ENCODE measurements around the gene KREMEN2. TPM values are rescaled to one million over a fixed set of nuclear protein-coding genes. Genes with fewer than 3 reads are reported as not detected.

The KREMEN2 gene
- total and polyA plus RNA-seq, 2 of the 13 experiments (the other 11 are each of a cell fraction or from before 2014, with no cell fraction given), result 0.48 to 1.2 TPM

- TF ChIP-seq CREB3 (CRISPR knock-in tag; IDR thresholded peaks at IDR 0.05) (no peak), RARG (CRISPR knock-in tag; IDR thresholded peaks at IDR 0.05; ENCODE audit: low read depth) (no peak), FOXK1 (CRISPR knock-in tag; IDR thresholded peaks at IDR 0.05; ENCODE audit: borderline replicate concordance, low read depth) (no peak), TBX3 (IDR thresholded peaks at IDR 0.05; ENCODE audit: borderline replicate concordance) (no peak), FLYWCH1 (CRISPR knock-in tag; IDR thresholded peaks at IDR 0.05) (no peak), MTF1 (CRISPR knock-in tag; IDR thresholded peaks at IDR 0.05) (no peak), FOXJ3 (CRISPR knock-in tag; IDR thresholded peaks at IDR 0.05; ENCODE audit: borderline replicate concordance) (no peak), ZBTB2 (CRISPR knock-in tag; IDR thresholded peaks at IDR 0.05; ENCODE audit: low read depth) (no peak), ZUFSP (CRISPR knock-in tag; IDR thresholded peaks at IDR 0.05; ENCODE audit: borderline replicate concordance) (no peak), MLX (CRISPR knock-in tag; IDR thresholded peaks at IDR 0.05) (no peak), ZNF530 (CRISPR knock-in tag; IDR thresholded peaks at IDR 0.05; ENCODE audit: low read depth) (no peak), ZNF33A (CRISPR knock-in tag; IDR thresholded peaks at IDR 0.05; ENCODE audit: borderline replicate concordance) (no peak), PHF8 (CRISPR knock-in tag; IDR thresholded peaks at IDR 0.05) (no peak), SATB2 (CRISPR knock-in tag; IDR thresholded peaks at IDR 0.05) (no peak), NR3C1 (CRISPR knock-in tag; IDR thresholded peaks at IDR 0.05) (no peak), ZFP90 (CRISPR knock-in tag; IDR thresholded peaks at IDR 0.05; ENCODE audit: borderline replicate concordance) (no peak), HOXD1 (CRISPR knock-in tag; IDR thresholded peaks at IDR 0.05) (no peak; the same call in 1 of the 2 replicates)
- TF ChIP-seq, protein P1, sequence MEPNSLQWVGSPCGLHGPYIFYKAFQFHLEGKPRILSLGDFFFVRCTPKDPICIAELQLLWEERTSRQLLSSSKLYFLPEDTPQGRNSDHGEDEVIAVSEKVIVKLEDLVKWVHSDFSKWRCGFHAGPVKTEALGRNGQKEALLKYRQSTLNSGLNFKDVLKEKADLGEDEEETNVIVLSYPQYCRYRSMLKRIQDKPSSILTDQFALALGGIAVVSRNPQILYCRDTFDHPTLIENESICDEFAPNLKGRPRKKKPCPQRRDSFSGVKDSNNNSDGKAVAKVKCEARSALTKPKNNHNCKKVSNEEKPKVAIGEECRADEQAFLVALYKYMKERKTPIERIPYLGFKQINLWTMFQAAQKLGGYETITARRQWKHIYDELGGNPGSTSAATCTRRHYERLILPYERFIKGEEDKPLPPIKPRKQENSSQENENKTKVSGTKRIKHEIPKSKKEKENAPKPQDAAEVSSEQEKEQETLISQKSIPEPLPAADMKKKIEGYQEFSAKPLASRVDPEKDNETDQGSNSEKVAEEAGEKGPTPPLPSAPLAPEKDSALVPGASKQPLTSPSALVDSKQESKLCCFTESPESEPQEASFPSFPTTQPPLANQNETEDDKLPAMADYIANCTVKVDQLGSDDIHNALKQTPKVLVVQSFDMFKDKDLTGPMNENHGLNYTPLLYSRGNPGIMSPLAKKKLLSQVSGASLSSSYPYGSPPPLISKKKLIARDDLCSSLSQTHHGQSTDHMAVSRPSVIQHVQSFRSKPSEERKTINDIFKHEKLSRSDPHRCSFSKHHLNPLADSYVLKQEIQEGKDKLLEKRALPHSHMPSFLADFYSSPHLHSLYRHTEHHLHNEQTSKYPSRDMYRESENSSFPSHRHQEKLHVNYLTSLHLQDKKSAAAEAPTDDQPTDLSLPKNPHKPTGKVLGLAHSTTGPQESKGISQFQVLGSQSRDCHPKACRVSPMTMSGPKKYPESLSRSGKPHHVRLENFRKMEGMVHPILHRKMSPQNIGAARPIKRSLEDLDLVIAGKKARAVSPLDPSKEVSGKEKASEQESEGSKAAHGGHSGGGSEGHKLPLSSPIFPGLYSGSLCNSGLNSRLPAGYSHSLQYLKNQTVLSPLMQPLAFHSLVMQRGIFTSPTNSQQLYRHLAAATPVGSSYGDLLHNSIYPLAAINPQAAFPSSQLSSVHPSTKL (CRISPR knock-in tag; IDR thresholded peaks at IDR 0.05), result peak; percentile 51
- TF ChIP-seq, protein P2, sequence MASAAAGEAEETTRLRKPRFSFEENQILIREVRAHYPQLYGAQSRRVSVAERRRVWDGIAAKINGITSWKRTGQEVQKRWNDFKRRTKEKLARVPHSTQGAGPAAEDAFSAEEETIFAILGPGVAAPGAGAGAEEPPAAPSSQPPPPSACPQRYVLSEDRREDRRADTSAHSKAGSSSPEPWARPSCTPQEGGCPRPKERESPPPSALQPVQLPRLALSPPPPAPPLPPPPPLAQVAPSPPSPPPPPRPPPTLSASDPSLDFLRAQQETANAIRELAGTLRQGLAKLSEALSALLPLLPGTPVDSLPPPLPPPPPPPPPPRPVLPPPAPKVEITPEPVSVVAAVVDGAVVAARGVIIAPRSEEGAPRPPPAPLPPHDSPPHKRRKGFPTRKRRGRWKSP (CRISPR knock-in tag; IDR thresholded peaks at IDR 0.05), result 0 out of 2 replicates have a peak, but pooled peaks have one; percentile 56
Measured at GRCh38 chr16:2981177-2981898, 17.3 kb downstream of the KREMEN2 start (continued).

All from HepG2 (cell line).